ENCODE measurements around the gene AGFG2. TPM values are rescaled to one million over a fixed set of nuclear protein-coding genes. Genes with fewer than 3 reads are reported as not detected.

AGFG2 gene
- total RNA-seq, 1 donor from 2014 or later, result 37.6 TPM

DNA sequence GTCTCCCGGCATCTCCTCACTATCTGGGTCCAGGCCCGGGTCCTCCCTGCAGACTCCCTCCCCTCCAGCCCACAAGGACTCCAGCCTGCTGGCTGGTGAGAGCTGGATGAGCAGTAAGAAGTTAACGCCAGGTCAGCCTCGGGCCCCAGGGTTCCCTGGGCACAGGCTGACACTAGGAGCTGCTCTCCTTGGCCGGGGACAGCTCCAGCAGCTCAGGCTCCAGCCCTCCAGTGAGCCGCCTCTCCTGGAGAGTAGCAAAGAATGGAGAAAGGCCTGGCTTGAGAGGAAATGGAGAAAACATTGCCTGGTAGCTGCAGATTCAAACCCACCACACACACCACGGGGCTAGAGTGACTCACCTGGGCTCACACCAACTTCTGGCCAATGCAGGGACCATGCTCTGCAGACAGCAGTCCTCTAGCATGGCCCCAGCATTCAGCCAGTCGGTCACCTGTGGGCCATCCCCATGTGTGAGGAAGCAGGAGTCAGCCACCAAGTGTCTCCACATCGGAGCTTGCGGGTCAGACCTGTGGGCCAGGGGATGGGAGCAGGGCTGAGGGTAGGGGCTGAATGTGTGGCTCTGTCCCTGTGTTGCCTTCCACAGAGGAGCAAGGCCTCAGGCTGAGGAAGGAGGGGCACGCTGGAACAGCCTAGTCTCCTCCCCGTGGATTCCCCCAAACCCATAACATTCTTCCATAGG, 28.2 kb downstream of the AGFG2 start:
- no peak overlapping the region for H3K4me3 ChIP-seq
- DNase-seq (ENCODE audit: extremely low spot score in 2 of 2), result no peak
- no peak overlapping the region for H3K27ac ChIP-seq
- no peaks in the 10 kb centered on the region for H3K27me3 ChIP-seq
- H3K36me3 ChIP-seq, result peaks cover 0 to 4% of the 10 kb centered on the region in 2 donors
- H3K4me1 ChIP-seq, result peaks cover 31% of the 10 kb centered on the region
- TF ChIP-seq POLR2AphosphoS5 (IDR thresholded peaks at IDR 0.05; ENCODE audit: insufficient read depth in 1 of 2, low read depth in 1 of 2) (no peak), POLR2A (IDR thresholded peaks at IDR 0.05) (no peak)
- TF ChIP-seq, protein P1, sequence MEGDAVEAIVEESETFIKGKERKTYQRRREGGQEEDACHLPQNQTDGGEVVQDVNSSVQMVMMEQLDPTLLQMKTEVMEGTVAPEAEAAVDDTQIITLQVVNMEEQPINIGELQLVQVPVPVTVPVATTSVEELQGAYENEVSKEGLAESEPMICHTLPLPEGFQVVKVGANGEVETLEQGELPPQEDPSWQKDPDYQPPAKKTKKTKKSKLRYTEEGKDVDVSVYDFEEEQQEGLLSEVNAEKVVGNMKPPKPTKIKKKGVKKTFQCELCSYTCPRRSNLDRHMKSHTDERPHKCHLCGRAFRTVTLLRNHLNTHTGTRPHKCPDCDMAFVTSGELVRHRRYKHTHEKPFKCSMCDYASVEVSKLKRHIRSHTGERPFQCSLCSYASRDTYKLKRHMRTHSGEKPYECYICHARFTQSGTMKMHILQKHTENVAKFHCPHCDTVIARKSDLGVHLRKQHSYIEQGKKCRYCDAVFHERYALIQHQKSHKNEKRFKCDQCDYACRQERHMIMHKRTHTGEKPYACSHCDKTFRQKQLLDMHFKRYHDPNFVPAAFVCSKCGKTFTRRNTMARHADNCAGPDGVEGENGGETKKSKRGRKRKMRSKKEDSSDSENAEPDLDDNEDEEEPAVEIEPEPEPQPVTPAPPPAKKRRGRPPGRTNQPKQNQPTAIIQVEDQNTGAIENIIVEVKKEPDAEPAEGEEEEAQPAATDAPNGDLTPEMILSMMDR (IDR thresholded peaks at IDR 0.05), result no peak
- H3K9me3 ChIP-seq, result no peaks in the 10 kb centered on the region
- intact Hi-C loops (cut with DNase I), result loop anchor here (5.0 kb wide), 1 partner anchor 125 kb away; the partner anchor contains the start of gene GIGYF1

DNA sequence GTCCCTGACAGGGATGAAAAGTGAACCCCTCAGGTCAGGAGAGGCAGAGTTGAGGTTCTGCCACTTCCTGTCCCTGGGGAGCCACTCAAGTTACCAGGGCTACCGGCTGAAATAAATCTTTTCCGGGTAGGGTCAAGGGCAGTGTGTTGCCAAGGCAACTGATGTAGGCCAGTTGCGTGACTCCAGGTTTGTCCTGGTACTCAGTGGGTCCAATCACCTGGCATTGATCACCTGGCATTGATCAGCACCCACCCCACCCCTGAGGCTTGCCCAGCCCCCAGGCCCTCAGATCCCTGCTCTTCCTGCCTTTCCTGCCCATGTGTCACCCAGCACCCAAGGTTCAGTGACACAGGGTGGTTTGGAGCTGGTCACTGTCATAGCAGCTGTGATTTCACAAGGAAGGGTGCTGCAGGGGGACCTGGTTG, 28.8 kb downstream of the AGFG2 start:
- no peaks in the 10 kb centered on the region for H3K27me3 ChIP-seq
- intact Hi-C loops (cut with DNase I), result loop anchor here (5.0 kb wide), 1 partner anchor 125 kb away; the partner anchor contains the start of gene GIGYF1
- H3K27ac ChIP-seq, result no peak overlapping the region
- no peaks in the 10 kb centered on the region for H3K9me3 ChIP-seq
- H3K4me1 ChIP-seq, result peaks cover 31% of the 10 kb centered on the region
- DNase-seq (ENCODE audit: extremely low spot score in 2 of 2), result no peak
- no peak overlapping the region for H3K4me3 ChIP-seq
- H3K36me3 ChIP-seq, result no peaks in the 10 kb centered on the region
- TF ChIP-seq POLR2AphosphoS5 (IDR thresholded peaks at IDR 0.05; ENCODE audit: insufficient read depth in 1 of 2, low read depth in 1 of 2) (no peak), POLR2A (IDR thresholded peaks at IDR 0.05) (no peak)
- TF ChIP-seq, protein P1 (IDR thresholded peaks at IDR 0.05), result no peak

DNA sequence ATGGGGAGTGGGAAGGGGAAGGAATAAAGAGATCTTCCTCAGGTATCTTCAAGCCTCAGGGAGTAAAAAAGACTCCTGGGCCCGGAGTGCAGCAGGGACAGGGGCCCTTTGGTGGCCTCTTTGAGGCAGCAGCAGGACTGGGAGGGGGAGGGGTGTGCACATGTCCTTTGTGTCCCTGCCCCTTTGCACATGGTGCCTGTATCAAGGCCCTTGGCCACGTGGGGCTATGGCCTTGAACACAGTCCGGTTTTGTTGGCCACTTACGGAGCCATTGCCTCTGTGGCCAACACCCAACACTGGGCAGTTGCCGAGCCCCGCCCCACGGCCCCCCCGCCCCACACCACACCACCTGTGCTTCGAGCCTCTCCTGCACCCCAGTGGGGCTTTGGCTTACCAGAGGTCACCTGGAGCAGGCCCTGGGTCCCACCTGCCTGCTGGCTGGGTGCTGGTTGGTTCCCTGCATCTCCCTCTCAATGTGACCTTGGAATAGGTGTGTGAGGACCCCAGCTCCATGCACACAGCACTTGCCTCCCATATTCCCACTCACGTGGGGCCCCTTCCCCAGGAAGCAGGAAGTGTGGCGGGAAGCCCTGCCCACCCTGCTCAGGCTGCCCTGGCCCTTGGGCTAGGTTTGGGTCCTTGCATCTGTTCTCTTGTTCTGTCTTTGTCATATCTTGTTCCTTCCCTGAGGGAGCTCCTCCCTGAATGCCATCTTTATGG, 29.3 kb downstream of the AGFG2 start:
- H3K4me1 ChIP-seq, result peaks cover 31% of the 10 kb centered on the region
- H3K27ac ChIP-seq, result no peak overlapping the region
- intact Hi-C loops (cut with DNase I), result loop anchor here (5.0 kb wide), 1 partner anchor 124 kb away; the partner anchor contains the start of gene GIGYF1

DNA sequence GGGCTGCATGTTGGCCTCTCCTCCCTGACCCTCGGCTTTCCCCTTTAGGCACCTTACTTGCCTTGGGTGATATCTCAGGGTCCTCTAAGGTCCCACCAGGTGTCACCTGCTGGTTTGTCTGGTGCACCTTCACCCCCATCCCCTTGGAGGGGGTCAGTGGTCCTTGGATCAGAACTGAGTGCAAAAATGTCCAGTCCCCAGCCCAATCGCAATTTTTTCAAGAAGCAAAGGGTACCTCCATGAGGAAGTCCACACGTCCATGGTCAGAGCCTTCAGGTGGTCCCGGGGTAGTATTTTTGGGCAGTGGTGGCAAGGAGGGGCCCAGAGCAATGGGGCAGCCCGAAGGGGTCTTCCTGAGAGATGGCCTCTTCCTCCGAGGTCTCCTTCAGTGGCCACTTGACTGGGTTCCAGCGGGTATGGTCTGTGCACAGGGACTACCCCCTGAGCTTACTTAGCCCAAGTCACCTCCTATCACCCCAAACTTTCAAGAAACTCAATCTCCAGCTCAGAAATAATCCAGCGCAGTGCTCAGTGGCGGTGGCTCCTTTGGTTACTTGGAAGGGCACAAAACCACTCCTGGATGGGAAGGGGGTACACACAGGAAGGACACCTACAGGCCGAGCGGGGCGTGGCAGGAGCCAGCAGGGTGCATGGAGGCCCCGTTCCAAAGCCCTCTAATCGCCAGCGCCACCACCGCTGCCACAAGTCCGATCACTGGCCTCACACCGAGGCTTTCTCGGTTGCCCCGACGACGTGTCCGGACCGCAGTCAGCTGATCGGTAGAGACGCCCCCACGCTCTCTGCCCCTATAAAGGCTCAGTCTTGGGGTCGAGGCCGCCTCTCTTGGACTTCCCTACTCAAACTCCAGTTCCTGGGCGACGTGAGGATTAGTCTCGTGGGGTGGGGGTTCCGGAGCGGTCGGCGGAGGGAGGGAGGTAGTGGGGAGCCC, 30.2 kb downstream of the AGFG2 start:
- intact Hi-C loops (cut with DNase I), result loop anchor here (5.0 kb wide), 1 partner anchor 123 kb away; the partner anchor contains the start of gene GIGYF1
- TF ChIP-seq, protein P1 (IDR thresholded peaks at IDR 0.05), result peak in 2 of 3 experiments; percentile 11 to 18
- TF ChIP-seq POLR2AphosphoS5 (IDR thresholded peaks at IDR 0.05; ENCODE audit: insufficient read depth in 1 of 2, low read depth in 1 of 2) (peak in 1 of 2 donors; percentile 42), POLR2A (IDR thresholded peaks at IDR 0.05) (no peak)
- Histone ChIP-seq H3K36me3 (no peaks in the 10 kb centered on the region), H3K27me3 (no peaks in the 10 kb centered on the region), H3K4me3 (peak overlapping the region; percentile 21 to 54), H3K27ac (peak overlapping the region; percentile 17), H3K4me1 (peaks cover 26% of the 10 kb centered on the region), H3K9me3 (no peaks in the 10 kb centered on the region)
- DNase-seq (ENCODE audit: extremely low spot score in 2 of 2), result no peak

More for the DNA sequence above, 29.3 kb downstream of the AGFG2 start:
- DNase-seq (ENCODE audit: extremely low spot score in 2 of 2), result no peak
- Histone ChIP-seq H3K36me3 (no peaks in the 10 kb centered on the region), H3K4me3 (no peak overlapping the region), H3K9me3 (no peaks in the 10 kb centered on the region), H3K27me3 (no peaks in the 10 kb centered on the region)
- TF ChIP-seq POLR2AphosphoS5 (IDR thresholded peaks at IDR 0.05; ENCODE audit: insufficient read depth in 1 of 2, low read depth in 1 of 2), result no peak
- TF ChIP-seq, protein P1 (IDR thresholded peaks at IDR 0.05), result no peak
- TF ChIP-seq POLR2A (IDR thresholded peaks at IDR 0.05), result no peak
